ACHN (cell line): Measurements from ENCODE around the gene PLXNA2.

Experiments
- DNase-seq: peaks from one replicate; pipeline ENCODE4 v3.0.0-alpha.2; 2015
- in situ Hi-C: cut with HindIII; loops from 2 replicates; pipeline ENCODE4 v1.10.0; 2017; ENCODE audit warnings: low sequenced_read_pairs, low pct_ligation_motif_present, low pct_unique_long_range_greater_than_20kb

The PLXNA2 gene

DNA sequence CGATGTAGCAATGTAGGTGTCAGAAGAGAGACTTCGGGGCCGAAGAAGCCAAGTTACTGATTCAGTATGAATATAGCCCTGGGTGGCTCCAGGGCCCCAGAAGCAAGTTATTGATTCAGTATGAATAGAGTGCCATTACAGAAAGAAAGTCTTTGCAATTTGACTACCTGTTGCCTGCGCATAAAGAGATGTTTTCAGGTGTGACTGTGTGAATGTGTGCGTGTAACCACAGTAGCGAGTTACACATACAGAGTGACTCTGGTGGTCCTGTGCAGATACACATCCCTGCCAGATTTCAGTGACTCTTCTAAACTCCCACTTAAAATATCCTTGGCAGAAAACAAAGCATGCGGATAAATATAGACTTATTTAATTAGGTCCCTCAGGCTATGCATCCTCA lies 190.5 kb downstream of the PLXNA2 start:
- DNase-seq, result no peak
- in situ Hi-C loops, result no loop called here

DNA sequence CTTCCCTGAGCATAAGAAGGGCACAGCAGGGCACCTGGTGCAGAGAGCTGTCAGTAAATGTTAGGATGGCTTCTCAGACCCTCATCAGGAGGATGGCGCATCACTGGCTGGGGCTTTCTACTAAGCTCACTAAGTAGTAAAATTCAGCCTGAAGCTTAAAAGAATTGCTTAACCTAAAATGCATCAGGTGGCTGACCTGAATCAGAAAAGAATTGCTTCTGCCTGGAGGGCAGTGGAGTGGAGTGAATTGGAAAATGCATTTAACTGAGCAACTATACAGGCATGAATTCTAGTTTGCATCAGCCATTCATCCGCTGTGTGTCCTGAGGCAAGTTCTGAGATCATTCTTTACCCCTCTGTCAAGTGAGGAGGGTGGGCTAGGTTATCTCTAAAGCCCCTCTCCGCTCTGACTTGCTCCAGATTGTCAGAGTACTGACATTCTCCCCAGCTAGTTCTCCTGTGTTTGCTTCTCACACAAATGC lies 191.2 kb downstream of the PLXNA2 start:
- DNase-seq, result no peak
- in situ Hi-C loops, result no loop called here

DNA sequence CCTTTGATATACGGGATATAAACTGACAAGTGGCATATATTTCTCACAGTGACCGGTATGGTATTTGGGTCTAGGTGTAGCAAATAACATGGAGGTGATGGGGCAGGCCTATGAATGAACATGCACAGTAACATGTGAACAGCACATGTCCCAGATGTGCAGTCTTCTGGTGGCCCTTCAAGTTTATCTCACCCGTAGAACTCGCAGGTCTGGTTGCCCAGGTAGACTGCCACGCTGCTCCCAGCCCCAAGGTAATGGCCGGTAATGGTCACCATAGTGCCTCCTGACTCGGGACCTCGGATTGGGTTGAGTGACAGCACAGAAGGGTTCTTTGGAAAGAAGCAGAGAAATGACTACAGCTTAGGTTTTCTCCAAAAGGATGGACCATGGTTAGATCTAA lies 192.0 kb downstream of the PLXNA2 start:
- in situ Hi-C loops, result no loop called here
- no peak for DNase-seq

DNA sequence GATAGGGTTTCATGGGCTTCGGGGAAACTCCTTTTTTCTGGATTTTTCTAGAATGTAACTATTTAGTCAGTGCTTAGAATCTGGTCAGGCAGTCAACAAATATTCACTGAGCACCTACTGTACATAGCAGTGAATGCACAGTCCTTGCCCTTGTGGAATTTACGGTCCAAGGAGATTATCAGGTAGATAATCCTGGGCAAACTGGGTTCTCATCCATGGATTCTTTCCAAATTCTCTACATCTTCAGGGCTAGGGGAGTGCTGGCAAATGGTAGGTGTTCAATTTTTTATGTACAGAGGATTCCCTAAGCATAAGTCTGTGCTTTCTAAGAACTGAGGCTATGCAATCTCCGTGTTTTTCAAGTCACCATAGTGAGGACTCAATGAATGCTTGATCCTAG lies 192.5 kb downstream of the PLXNA2 start:
- in situ Hi-C loops, result no loop called here
- DNase-seq, result no peak

DNA sequence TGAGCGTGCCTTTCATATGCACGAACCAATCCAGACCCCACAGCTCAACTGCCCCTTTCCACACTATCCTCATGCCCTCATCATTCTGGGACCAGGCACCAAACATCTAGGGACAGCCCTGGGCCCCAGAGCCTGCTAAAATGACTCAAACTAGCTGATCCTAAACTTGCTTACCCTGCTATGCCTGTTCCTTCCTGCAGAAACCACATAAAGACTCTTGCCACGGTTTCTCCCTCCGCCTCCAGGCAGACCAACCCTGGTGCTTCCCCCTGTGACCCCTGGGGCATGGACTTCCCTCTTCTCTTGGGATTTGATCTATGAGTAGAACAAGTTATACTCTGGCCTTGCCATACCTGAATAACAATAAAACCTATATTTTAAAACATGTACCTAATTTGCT lies 195.3 kb downstream of the PLXNA2 start:
- in situ Hi-C loops, result no loop called here
- DNase-seq, result no peak

DNA sequence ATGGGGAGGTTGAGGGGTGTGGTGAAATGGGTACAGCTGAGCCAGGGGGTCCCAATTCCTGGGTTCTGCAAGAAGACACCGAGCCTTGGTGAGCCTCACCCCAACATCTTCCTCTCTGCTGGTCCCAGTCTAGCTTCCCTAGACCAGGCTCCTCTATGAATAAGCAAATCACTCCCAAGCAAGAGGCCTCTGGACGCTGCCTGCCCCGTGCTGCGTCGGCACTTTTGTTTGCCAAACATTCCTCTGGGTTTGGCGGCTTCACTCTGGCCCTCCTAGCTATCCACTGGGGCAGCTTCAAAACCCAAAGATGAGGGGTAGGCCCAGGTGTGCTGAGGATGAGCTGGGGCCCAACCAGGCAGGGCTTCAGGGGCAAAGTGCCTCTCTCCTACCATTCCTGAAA lies 196.2 kb downstream of the PLXNA2 start:
- in situ Hi-C loops, result no loop called here
- DNase-seq, result no peak

DNA sequence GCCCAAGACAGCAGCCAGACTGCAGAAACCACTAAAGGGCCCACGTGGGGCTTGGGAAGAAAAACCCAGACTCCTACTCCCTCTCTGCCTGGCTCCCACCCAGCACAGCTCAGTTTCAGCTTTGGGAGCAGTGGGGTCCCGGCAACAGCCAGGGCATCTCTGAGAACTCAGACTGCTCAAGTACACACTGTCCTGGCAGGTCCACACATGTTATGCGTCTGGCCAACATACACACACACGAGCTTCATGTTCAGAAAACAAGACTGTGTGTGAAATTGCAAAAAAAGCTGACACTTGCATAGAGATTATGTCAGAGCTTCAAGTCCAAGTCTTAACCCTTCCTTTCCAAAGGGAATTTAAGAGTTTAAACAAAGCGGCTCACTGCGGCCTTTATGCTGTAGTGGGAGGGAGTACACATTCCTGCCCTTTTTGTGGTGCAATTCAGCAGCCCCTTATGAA lies 196.7 kb downstream of the PLXNA2 start:
- in situ Hi-C loops, result no loop called here
- DNase-seq, result no peak

DNA sequence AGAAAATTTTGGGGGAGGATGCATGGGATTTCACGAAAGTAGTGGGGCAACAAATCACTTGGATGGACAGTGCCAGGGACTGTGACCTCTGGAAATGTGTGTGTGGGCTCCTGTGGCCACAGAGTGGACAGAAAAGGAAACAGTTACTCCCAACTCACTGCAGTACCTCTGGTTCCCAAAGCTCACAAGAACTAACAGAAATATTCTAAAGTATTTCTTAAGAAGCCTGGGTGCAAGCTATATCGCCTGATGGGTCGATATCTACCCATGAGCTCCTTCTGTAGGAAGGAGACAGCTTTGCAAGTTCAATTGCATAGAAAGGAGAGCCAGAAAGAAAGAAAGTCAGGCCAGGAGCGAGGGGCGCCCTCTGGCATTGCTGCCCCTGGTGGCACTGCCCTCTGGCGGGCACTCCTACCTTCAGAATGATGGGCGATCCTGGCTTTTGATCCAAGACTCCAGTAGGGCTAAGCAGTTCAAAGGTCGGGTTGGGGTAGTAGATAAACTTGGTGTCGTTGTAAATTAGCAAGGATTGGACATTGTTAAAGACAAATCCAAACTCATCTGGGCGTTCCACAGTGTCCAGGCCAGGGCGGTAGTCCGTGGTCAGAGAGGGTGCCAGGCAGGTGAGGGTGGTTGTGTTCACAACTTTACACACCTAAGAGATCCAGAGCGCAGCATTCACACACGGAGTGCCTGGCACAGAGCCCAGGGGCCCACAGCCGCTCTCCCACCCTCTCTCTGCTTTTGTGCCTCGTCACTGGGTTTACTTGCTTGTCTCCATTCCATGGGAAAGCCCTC lies 198.5 kb downstream of the PLXNA2 start:
- DNase-seq, result peak; percentile 24
- in situ Hi-C loops, result no loop called here

DNA sequence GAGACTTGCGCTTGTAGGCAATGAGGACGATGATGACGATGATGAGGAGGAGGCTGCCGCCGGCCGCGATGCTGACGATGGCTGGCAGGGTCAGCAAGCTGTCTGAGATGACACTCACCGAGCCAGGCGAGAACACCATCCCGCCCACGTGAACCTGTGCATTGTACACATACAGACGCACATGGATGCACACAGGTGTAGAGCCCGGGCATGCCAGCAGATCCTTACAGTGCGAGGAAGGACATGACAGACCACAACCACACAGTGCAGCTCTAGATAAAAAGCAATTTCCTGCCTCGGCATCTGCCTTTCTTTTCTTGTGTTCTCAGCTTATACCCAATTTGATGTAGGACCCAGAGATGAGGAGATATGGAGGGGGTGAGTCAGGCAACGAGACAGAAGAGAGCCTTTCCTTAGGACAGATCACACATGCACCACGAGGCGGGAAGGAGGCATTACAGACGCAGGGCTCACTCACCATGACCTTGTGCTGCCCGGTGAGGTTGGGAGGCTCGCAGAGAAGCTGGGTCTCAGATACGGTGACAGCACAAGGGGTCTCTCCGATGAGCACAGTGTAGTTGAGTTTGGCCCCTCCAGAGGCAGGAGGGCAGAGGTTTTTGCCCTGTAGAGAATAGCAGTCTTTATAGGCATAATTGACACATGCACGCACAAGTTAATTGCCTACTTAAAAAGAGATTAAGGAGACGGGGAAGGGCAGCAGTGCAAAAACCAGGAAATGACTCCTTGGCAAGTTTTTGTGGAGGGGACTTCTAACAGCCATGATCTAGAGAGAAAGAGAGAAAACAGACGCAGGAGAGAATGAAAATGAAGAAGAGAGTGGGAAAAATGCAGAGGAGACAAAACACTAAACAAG lies 199.4 kb downstream of the PLXNA2 start:
- no peak for DNase-seq
- in situ Hi-C loops, result no loop called here

DNA sequence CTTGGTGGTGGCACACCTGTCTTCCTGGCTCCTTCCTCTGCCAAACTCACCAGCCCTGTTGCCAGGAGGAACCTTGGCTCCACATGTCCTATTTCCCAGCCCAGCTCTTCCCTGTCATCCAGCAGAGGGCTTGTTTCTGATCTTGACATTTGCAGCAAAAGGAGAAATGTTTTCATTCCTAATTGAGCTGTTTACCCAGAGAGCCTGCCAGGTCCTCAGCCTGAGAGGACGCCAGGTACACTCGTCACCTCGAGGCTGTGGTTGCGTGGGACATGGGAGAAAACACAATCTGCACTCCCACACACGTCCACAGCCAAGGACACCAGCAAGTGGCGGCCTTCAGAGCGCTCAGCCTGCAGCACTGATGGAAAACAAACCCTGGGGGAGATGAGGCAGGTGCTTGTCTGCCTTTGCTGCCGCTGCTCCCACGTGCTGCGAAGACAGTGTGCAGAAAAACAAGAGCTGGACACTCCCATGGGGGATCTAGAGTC lies 200.4 kb downstream of the PLXNA2 start:
- no peak for DNase-seq
- in situ Hi-C loops, result no loop called here

DNA sequence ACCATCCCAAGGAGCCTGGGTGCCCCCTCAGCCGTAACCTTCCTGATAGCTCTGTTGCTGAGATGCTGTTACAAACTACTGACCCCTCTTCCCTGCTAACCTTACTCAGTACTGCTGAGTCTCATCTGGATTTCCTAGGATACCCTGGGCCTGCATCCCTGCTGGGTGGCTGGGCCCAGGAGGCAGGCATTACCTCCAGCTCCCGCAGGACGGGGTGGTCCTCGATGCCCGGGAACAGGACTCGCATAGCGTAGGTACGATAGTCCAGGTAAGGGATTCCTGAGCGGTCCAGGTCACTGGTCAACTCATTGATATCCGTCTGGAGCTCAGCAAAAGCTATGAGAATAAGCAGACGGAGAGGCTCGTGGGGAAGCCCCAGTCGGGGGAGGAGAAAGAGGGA lies 201.3 kb downstream of the PLXNA2 start:
- in situ Hi-C loops, result no loop called here
- no peak for DNase-seq

DNA sequence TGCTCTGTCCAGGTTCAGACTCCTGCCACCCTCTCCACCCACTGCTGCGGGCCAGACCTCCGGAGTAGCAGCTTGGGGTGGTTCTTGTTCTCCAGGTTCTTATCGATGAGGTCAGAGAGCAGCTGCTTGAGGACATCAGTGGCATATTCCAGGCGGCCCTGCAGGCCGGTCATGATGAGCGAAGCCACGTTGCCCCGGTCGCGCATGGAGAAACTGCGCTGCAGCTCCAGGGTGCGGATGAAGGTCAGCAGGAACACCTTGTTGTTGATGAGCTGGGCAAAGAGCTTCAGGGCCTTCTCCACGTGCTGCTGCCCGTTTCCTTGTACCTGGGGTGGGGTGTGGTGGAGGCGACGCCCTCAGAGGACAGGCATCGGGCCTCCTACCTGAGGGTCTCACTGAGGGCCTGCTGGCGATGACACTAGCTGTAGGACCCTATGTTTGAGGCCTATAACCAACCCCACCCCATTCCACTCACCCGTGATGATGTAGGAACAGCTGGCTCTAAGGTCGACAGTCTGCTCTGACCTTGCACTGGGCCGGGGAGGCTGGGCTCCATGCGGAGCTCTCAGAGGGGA lies 202.1 kb downstream of the PLXNA2 start:
- DNase-seq, result no peak
- in situ Hi-C loops, result no loop called here

DNA sequence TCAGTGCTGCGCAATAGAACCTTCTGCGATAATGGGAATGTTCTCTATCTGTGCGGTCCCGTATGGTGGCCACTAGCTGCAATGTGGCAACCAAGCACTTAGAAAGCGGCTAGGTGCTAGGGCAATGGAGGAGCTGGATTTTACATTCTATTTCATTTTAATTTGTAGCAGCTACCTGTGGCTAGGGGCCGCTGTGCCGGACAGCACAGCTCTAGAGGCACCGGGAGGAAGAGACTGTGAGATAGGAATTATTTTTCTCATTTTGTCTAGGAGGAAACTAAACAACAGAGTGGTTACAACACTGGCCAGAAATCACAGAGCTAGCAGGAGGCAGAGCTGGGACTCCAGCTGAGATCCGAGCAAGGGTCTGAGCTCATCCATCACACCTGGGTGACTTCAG lies 202.7 kb downstream of the PLXNA2 start:
- in situ Hi-C loops, result no loop called here
- no peak for DNase-seq

DNA sequence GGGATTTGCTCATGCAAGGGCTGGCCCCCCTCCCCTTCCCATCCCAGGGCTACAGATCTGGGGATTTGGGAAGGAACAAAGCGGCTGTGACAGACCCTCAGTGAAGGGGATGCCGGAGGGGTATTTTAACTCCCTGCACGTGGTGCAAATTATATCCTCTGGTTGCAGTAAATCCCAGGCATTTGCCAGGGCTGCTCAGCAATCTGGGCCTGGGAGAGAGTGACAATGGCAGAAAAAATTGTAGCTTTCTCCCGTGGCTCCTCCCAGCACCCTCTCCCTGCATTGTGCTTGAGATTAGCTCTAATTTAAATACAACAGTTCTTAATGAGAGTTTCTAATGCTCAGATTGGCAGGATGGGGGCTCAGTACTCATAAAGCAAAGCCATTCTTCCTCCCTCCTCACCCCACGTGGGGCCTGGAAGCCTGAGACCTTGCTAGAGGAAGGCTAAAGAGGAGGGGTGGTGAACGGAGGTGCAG lies 203.3 kb downstream of the PLXNA2 start:
- in situ Hi-C loops, result no loop called here
- DNase-seq, result no peak

DNA sequence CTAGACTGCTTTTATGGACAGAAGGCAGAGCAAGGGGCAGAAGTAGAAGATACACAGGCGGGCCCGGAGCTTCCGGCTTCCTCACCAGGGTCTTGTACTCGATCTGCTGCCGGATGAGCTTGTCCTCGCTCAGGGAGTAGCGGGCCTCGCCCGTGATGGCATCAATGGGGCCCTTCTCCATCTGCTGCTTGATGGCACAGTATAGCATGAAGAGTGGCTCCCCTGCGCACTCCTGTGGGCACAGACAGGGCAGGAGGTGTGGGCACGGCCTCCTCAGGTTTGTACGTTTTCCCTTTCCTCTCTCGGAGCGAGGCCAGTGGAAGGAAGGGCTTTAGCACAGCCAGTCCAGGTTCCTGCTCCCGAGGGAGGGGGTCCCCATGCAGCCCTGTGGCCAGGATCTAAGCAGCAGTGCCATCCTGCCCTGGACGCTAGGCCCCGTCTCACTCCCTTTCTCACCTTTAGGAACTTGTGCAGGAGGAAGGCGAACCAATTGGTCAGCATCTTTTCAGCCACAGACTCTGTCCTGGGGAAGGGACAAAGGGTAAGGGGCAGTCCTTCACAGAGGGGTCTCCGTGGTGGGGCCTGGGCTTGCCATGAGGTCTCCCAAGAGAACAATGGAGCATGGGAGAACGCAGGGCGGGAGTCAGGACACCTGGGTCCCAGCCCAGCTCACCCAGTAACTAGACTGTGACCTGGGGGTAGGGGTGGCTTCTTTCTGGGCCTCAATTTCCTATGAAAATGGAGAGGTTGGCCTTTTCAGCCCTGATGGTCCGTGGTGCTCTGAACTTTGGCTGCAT lies 204.4 kb downstream of the PLXNA2 start:
- no peak for DNase-seq
- in situ Hi-C loops, result no loop called here

DNA sequence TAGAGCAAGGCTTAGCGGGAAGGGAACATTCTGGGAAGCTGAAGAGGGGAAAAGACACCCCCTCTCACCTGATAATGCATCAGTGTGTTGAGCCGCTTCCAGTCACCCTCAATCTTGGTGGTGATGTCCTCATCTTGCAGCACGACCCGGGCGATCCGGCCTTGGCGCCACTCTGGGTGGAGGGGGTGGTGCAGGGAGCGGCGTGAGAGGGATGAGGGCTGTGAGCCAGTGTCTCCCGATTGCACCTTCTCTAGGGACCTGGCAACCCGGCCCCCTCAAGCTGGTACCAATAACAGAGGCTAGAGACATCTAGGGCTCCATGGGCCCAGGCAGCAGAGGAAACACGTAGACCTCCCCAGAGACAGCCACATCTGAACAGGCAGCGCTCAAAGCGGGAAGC lies 205.9 kb downstream of the PLXNA2 start:
- no peak for DNase-seq
- in situ Hi-C loops, result no loop called here

DNA sequence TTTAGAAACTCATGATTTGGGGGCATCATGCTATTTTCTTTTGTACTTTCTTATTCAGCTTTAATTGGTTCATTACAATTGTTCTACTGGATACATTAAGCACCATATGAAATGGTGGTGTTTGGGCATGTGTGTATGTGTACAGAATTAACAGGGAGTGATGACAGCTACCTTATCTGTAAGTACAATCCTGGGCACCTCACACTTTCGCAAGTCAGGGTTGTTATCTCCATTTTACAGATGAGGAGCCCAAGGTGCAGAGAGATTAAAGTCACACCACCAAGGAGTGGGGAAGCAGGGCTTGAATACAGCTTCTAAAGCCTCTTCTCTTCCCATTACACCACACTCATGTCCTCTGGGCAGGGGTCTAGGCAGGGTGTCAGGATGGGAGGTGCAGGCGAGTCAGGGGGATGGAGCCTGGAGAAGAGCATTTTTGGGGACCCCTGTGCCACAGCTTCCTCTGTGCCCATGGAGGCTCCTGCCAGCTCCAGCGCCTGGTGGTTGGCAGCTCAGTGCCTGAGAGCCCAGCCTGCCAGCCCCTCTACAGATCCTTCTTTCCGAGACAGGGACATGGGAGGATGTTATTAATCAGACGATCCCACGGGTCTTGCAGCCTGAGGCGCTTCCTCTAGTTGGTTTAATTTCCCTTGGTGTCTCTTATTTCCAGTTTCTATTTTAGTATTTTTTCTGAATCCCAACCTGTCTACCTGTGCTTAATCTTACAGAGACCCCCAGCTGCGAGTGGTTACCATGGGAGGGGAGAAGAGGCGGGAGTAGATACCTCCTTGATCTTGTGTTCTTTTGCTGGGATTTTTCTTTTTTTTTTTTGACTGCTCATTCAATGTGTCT lies 207.0 kb downstream of the PLXNA2 start:
- in situ Hi-C loops, result no loop called here
- DNase-seq, result no peak
